Stimulated activated CD8-positive, alpha-beta memory T cell treated with anti-CD3 and anti-CD28 coated beads, Interleukin-15, amount 100 ng/mL, for 48 hours (primary cell): ENCODE measurements around the gene NKX6-2.
"Not testable (repeated sequence)": the region's sequence is repeated elsewhere in the genome, so short reads cannot be mapped to it uniquely, and the experiment has no call there.

ENCODE experiments used
- DNase-seq, 2 donors: peaks; one replicate each; pipeline ENCODE4 v3.0.0-alpha.2; 2020; ENCODE audit warnings: low read depth in 2 of 2

NKX6-2 gene

GRCh38 chr10:132785723-132786475 is at the start of gene NKX6-2:
TSS of gene NKX6-2 (minus strand) at chr10:132786147. CDS start at chr10:132785948, 199 bp downstream.
- DNase-seq: no peak

- no peak for DNase-seq
Measured at GRCh38 chr10:132834891-132835847, 49.2 kb upstream of the NKX6-2 start.

GRCh38 chr10:132834311-132834761 is 48.4 kb upstream of the NKX6-2 start:
- DNase-seq: no peak

DNA sequence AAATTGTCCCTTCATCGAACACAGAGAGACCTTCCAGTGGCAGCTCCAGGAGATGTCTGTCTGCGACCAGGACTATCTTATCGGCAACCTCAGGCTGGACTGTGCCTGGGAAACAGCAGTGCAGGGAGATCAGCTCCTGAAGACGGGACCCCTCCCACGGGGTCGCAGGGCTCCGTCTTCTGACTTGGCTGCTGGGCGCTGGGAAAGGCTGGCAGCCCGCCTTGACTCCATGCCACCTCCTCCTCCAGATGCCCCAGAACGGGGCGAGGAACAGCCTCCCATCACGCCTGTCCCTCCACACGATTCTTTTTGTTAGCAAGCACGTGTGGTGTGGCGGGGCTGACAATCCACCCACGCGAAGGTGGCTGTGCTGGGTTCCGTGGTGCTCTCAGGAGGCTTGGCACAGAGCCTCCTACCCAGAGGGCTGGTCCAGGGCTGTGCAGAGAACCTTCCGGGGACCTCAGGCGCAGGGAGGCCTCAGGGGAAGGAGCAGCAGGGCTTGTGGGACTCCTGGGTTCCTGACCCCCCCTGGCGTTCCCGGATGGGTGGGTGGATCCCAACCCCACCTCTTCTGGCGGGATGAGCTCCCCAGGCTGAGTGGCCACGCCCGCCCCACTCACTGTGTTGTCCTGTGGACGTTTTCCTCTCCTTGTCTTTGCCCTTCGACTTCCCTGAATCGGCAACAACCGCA is 47.6 kb upstream of the NKX6-2 start:
- DNase-seq: no peak

DNA sequence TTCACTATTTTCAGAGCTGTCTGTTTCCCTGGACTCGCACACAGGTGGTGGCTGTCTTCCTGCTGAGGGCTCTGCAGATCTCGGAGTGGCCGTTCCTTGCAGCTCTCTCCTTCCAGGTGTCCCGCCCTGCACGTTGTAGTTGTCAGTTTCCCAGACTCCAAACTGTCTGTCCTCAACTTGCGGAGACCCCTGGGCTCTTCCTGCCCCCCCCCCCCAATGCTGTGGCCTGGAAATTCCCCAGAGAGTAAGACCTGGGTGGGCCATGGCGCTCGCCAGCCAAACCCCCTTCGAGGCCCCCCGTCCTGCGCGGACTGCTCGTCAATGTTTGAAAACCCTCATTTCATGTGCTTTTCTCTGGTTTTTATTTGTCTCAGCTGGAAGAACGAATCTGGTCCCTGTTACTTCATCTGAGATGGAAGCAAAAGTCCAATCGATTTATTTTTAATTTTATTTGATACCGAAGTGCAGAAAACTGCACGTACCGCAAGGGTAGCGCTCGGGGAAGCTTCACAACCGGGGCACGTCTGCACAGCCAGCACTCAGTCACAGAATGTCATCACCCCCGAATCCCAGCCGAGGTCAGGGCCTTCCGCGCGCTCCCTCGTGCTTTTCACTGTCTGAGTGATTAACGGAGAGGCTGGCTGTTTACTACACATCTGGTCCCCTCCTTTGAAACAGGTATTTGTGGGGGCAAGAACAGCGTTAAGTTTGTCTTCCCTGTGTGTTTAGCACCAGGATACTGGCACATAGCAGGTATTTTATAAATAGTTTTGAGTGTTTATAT is 46.4 kb upstream of the NKX6-2 start:
- DNase-seq: no peak

- DNase-seq: no peak
Measured at GRCh38 chr10:132829403-132829802, 43.5 kb upstream of the NKX6-2 start.

- DNase-seq: no peak
Measured at GRCh38 chr10:132828681-132829080, 42.7 kb upstream of the NKX6-2 start.

DNA sequence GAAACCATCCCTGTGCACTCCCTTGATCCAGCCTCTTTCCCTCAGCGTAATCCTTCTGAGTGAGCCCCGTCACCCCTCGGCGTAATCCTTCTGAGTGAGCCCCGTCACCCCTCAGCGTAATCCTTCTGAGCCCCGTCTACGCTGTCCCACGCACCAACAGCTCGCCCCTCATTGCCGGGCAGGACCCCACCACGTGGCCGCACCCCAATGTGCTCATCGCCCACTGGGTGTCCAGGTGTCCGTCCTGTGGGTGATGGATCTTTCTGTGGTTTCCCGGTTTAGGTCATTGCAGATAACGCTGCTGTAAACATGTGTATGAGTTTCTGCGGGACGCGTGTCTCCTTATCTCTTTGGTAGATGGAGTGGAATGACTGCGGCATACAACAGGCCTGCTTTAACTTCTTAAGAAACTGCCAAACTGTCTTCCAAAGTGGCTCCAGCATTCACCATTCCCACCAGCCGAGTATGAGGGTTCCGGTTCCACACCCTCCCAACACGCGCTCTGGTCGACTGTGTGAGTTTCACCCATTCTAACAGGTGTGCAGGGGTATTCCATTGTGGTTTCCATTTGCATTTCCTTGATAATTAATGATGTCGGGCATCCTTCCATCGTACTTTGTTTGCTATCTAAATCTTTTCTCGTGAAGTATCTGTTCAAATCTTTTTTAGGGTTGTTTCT is 42.1 kb upstream of the NKX6-2 start:
- DNase-seq: no peak

GRCh38 chr10:132827423-132827789 is 41.5 kb upstream of the NKX6-2 start:
- no peak for DNase-seq

- no peak for DNase-seq
Measured at GRCh38 chr10:132826524-132827422, 40.8 kb upstream of the NKX6-2 start.

DNA sequence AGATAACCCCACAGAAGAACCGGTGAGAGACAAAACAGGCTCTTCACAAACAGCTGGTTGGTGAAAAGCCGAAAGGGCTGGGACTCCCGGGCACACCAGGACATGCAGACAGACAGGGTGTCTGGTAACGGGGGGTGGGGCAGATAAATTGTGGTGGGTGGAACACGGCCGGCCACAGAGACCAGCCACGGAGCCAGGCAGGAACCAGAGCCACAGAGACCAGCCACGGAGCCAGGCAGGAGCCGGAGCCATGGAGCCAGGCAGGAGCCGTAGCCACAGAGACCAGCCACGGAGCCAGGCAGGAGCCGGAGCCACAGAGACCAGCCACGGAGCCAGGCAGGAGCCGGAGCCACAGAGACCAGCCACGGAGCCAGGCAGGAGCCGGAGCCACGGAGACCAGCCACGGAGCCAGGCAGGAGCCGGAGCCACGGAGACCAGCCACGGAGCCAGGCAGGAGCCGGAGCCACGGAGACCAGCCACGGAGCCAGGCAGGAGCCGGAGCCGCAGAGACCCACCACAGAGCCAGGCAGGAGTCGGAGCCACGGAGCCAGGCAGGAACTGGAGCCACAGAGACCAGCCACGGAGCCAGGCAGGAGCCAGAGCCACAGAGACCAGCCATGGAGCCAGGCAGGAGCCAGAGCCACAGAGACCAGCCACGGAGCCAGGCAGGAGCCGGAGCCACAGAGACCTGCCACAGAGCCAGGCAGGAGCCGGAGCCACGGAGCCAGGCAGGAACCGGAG is 40.0 kb upstream of the NKX6-2 start:
- DNase-seq: not testable (repeated sequence)

DNA sequence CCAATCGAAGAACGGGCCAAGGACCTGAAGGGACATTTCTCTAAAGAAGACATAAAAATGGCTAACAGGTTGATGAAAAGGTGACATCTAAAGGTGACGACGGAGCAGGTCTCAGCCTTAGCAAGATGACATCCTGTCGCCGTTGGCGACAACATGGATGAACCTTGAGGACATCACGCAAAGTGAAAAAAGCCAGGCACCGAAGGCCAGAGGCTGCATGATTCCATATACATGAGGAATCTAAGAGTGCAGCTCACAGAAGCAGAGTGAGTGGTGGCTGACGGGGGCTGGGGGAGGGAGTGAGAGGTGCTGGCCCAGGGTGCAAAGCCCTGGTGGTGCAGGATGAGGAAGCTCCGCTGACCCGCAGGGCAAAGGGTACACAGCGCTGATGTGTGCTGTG is 34.1 kb upstream of the NKX6-2 start:
- DNase-seq: no peak

GRCh38 chr10:132817701-132818211 is 31.8 kb upstream of the NKX6-2 start:
- DNase-seq: no peak

DNA sequence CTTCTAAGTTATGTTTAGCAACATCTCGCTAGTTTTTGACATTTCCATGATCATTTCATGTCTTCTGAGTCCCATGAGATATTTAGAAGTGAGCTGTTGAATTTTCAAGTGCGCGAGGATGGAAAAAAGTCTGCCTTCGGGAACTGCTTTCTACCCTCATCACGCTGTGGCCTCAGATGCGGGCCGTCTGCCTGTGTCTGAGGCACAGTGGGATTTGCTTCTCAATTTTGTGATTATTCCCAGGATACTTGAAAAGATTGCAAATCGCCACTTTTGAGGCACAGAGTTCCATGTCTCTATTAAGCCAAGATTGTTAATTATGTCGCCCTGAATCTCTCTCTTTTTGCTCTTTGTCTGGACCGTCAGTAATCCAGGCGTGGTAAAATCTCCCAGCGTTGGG is 30.8 kb upstream of the NKX6-2 start:
- DNase-seq: no peak

DNA sequence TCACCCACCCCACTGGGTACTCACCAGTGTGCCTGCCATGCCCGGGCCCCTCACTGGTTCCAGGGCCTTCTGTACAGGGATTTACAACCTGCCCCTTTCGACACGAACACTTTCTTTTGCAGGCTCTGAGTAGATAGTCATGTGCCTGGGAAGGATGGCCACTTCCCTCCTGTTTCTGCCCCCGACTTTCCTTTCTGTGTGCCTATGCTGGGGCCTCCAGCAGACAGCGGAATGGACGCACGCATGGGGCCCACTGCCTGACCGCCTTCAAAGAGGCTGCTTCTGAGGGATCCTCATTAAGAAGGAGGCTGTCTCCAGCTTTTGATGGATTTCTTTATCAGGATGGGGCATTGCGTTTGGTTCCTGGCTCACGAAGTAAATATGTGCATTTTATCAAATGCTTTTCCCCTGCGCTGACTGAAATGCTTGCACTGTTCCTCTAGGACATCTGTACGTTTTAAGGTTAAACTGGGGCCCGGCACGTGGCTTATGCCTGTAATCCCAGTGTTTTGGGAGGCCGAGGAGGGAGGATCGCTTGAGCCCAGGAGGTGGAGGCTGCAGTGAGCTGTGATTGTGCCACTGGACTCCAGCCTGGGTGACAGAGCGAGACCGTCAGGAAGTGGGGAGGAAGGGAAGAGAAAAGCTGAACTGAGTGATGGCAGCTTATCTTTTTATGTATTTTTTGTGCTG is 29.4 kb upstream of the NKX6-2 start:
- no peak for DNase-seq

DNA sequence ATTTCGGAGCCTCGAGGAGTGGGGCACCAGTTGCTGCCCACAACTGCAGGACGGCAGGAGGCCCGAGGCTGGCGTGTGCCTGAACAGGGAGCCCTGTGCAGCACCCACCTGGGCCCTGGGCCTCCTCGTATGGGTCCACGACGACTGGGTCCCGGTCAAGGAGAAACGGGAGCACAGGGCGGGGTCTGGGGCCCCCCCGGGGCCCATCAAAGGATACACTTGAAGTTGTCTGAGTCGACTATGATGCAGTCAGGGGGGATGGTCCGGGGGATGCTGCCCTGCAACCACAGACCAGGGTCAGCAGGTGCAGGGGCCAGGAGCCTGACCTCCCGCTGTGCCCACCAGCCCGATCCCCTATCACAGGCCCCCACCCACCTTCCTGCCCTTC is 28.5 kb upstream of the NKX6-2 start:
- DNase-seq: no peak

DNA sequence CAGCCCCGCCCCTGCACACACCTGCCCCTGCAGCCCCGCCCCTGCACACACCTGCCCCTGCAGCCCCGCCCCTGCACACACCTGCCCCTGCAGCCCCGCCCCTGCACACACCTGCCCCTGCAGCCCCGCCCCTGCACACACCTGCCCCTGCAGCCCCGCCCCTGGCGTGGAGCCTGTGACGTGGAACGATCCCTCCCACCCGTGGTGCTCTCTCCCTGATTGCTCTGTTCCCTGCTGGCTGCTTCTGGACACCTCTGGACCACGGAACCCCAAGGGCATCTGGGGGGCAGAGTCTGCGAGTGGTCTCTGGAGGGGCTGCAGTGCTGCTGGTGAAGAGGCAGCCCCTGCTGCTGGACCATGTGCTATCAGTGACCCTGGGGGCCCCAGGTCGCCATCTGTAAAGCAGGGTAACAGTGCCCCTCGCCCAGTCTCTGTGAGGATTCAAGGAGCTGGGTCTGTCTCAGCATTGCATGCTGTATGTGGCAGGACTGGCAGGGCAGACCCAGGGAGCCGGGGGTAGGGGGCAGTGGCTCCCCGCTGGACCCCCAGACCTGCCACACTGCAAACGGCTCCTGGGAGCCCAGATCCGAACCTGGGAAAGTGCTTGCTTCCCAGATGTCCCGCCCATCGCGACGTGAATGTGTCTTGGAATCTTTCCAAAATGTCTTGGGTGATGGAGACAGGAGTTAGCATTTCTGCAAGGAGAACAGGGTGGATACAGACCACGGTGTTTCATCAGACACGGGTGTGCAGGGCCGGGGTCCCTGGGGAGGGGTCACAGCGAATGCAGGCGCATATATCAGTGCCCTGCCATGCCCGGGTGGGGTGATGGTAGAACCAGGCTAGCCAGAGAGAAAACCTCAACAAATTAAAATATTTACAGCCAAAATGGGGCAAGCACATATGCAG is 27.9 kb upstream of the NKX6-2 start:
- DNase-seq: no peak
